ENCODE results near the gene FSD2. TPM values are rescaled to one million over a fixed set of nuclear protein-coding genes. Genes with fewer than 3 reads are reported as not detected.
"Not testable (repeated sequence)": the region's sequence is repeated elsewhere in the genome, so short reads cannot be mapped to it uniquely, and the experiment has no call there.

The FSD2 gene
- total and polyA plus RNA-seq, 9 of the 15 experiments (the other 6 are each of a cell fraction or from before 2014, with no cell fraction given), result 0.01 to 0.06 TPM; not detected in 7

DNA sequence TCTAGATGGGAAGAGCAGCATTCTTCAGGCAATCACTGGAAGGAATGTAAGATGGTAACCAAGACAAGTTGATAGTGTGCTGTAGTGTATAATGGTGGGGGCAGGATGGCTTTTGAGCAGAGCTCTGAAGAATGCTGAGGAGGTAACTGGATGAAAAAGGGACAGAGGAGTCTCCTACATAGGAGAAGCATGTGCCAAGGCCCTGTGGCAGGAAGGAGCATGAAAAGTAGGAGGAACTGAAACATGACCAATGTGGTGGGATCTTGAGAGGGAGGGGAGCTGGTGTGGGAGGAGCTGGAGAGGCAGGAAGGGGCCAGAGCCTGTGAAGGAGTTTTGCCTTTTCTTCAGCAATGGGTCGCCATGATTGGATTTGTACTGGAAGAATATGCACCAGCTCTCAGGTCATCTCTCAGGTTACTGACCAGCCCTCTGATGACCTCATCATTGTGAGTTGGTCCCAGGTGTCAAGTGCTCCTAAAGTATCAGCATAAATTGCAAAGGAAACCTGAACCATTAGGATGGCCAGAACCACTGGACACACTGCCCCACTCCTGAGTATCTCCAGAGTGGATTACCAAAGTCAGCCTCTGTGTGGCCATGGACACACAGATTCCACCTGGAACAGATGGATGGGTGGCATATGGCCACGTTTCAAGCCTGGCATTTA is 38.6 kb downstream of the FSD2 start:
- no peak for FAIRE-seq
- H3K9me1 ChIP-seq (ENCODE audit: control insufficient read depth, insufficient read depth, low read length), result no peaks in the 10 kb centered on the region
- H3K9ac ChIP-seq (ENCODE audit: insufficient read depth in 1 of 2, low read depth in 2 of 2, low read length in 2 of 2), result no peak overlapping the region
- 43% methylated on average over 2 of the region's 2 CpGs for WGBS (ENCODE audit: insufficient coverage, low coverage, missing lambda C conversion rate)
- ChIA-PET POLR2A (interaction anchor here (0.6 to 2.7 kb wide), 4 partner anchors 8 to 1928 kb away, joined by 3 to 13 read pairs (median 3); no protein-coding TSS in a partner anchor), CTCF (ENCODE audit: low intra/inter-chr PET ratio) (no interaction called here)
- in situ Hi-C loops (cut with MboI), result no loop called here
- H3K27ac ChIP-seq (ENCODE audit: extremely low read depth, low read depth, low read length), result no peak overlapping the region
- no peak overlapping the region for H3K4me3 ChIP-seq
- no peaks in the 10 kb centered on the region; the same call in 2 of the 3 replicates for H3K36me3 ChIP-seq (ENCODE audit: control insufficient read depth, insufficient read depth, low read length)
- H3K4me1 ChIP-seq (replicated peaks in 1 of 2; ENCODE audit: control insufficient read depth in 2 of 2, insufficient read depth in 2 of 2, low read length in 2 of 2), result peaks cover 0 to 8% of the 10 kb centered on the region in 2 experiments; a peak in 3 of 5 replicates
- TF ChIP-seq RBM25 (IDR thresholded peaks at IDR 0.05; ENCODE audit: low read depth, low read length, severe bottlenecking), result peak; percentile 70
- TF ChIP-seq SMC3 (conservative IDR thresholded peaks at IDR 0.05; ENCODE audit: insufficient read depth, low read depth, low read length), result no peak
- TF ChIP-seq HNRNPUL1 (IDR thresholded peaks at IDR 0.05; ENCODE audit: low read length), result no peak
- peak in 1 of 2 experiments; percentile 42; a peak in 1 of 3 replicates for TF ChIP-seq CBX3 (IDR thresholded peaks at IDR 0.05; ENCODE audit: borderline replicate concordance in 1 of 2, low read length in 2 of 2)
- TF ChIP-seq KDM1A (IDR thresholded peaks at IDR 0.05), result 0 out of 4 replicates have a peak, but pooled peaks of 1 of the 2 experiments have one; percentile 20
- TF ChIP-seq BCOR (IDR thresholded peaks at IDR 0.05), result peak; percentile 73; the same call in 1 of the 2 replicates
- ATAC-seq, result no peak
- no peaks in the 10 kb centered on the region for H3K9me3 ChIP-seq (replicated peaks; ENCODE audit: control insufficient read depth, insufficient read depth, low read depth, low read length)
- no peak for DNase-seq (ENCODE audit: extremely low read depth in 1 of 4, low spot score in 3 of 4)
- no peak overlapping the region for H2AFZ ChIP-seq (ENCODE audit: low read depth, low read length)
- H3K4me2 ChIP-seq (ENCODE audit: insufficient read depth, low read length), result no peak overlapping the region
- no peaks in the 10 kb centered on the region for H3K79me2 ChIP-seq (ENCODE audit: control insufficient read depth, insufficient read depth, low read length)
- no TSS peak for BruUV-seq (replicated peaks)
- intact Hi-C loops (cut with micrococcal nuclease), result no loop called here
- 0 out of 5 replicates have a peak, but pooled peaks cover 0 to 6% of the 10 kb centered on the region in 2 experiments for H3K27me3 ChIP-seq (ENCODE audit: control insufficient read depth in 2 of 2, insufficient read depth in 2 of 2, low read length in 2 of 2)
- H4K20me1 ChIP-seq (replicated peaks; ENCODE audit: control insufficient read depth, insufficient read depth, low read length), result no peaks in the 10 kb centered on the region

DNA sequence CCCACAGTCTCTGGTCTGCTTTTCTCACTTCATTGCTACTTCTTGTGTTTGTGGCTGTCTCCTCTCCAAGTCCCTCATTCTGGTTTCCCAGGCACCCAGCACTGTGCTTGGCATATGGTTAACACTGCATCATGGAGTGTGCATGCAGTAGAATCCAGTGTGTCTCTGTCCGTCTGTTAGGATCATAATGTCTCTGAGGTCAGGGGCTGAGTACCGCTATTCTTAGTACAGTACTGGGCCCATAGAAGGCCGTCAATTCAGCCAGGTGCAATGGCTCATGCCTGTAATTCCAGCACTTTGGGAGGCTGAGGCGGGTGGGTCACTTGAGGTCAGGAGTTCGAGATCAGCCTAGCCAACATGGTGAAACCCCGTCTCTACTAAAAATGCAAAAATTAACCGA is 39.7 kb downstream of the FSD2 start:
- intact Hi-C loops (cut with micrococcal nuclease); FAIRE-seq: not testable (repeated sequence)
- POLR2A ChIA-PET, result interaction anchor here (0.6 to 2.7 kb wide), 5 partner anchors 9 to 144 kb away, joined by 3 to 13 read pairs (median 4); no protein-coding TSS in a partner anchor

More for the DNA sequence above, 39.7 kb downstream of the FSD2 start:
- H4K20me1 ChIP-seq (replicated peaks; ENCODE audit: control insufficient read depth, insufficient read depth, low read length); H3K9ac ChIP-seq (ENCODE audit: insufficient read depth in 1 of 2, low read depth in 2 of 2, low read length in 2 of 2); H2AFZ ChIP-seq (ENCODE audit: low read depth, low read length); H3K4me3 ChIP-seq; H3K79me2 ChIP-seq (ENCODE audit: control insufficient read depth, insufficient read depth, low read length); DNase-seq (ENCODE audit: extremely low read depth in 1 of 4, low spot score in 3 of 4); in situ Hi-C loops (cut with MboI); H3K4me1 ChIP-seq (replicated peaks in 1 of 2; ENCODE audit: control insufficient read depth in 2 of 2, insufficient read depth in 2 of 2, low read length in 2 of 2); H3K27ac ChIP-seq (ENCODE audit: extremely low read depth, low read depth, low read length); ATAC-seq; H3K9me3 ChIP-seq (replicated peaks; ENCODE audit: control insufficient read depth, insufficient read depth, low read depth, low read length); H3K4me2 ChIP-seq (ENCODE audit: insufficient read depth, low read length); H3K27me3 ChIP-seq (ENCODE audit: control insufficient read depth in 2 of 2, insufficient read depth in 2 of 2, low read length in 2 of 2); H3K36me3 ChIP-seq (ENCODE audit: control insufficient read depth, insufficient read depth, low read length); BruUV-seq (replicated peaks); CTCF ChIA-PET (ENCODE audit: low intra/inter-chr PET ratio); H3K9me1 ChIP-seq (ENCODE audit: control insufficient read depth, insufficient read depth, low read length): not testable (repeated sequence)
- 79% methylated on average over 7 of the region's 7 CpGs for WGBS (ENCODE audit: insufficient coverage, low coverage, missing lambda C conversion rate)
